ENCODE results near the gene KCNH4. TPM values are rescaled to one million over a fixed set of nuclear protein-coding genes. Genes with fewer than 3 reads are reported as not detected.
A peak's percentile ranks its signal among the peaks of the same experiment; 100 is the strongest.

KCNH4 gene
- total and polyA plus RNA-seq, 4 donors: 0.01 TPM; not detected in 3

- H3K36me3 ChIP-seq (ENCODE audit: control insufficient read depth in 4 of 4, insufficient read depth in 3 of 4, low read depth in 1 of 4, low read length in 3 of 4): peaks cover under 1 to 4% (median 1%) of the 10 kb centered on the region in 4 donors
- no peak overlapping the region for H3K9ac ChIP-seq (ENCODE audit: low read depth in 1 of 2, low read length in 2 of 2)
- 76% methylated on average over 6 of the region's 6 CpGs for WGBS
- no peaks in the 10 kb centered on the region for H3K27me3 ChIP-seq (ENCODE audit: control insufficient read depth in 4 of 4, insufficient read depth in 4 of 4, low read length in 3 of 4)
- no peaks in the 10 kb centered on the region for H3K9me3 ChIP-seq (ENCODE audit: control insufficient read depth in 4 of 4, low read length in 3 of 4)
- H3K4me3 ChIP-seq (ENCODE audit: low read depth in 1 of 3, low read length in 3 of 3): peak overlapping the region in 2 of 3 donors; percentile 7 to 18
- TF ChIP-seq RAD21 (IDR thresholded peaks at IDR 0.05) (no peak), MAX (IDR thresholded peaks at IDR 0.05) (no peak), NR2F2 (IDR thresholded peaks at IDR 0.05) (no peak), GABPA (IDR thresholded peaks at IDR 0.05 in 1 of 2, conservative IDR thresholded peaks at IDR 0.05 in 1 of 2) (no peak), REST (IDR thresholded peaks at IDR 0.05) (no peak)
- DNase-seq (ENCODE audit: low spot score): no peak
- H3K27ac ChIP-seq (ENCODE audit: low read depth in 1 of 2, low read length in 2 of 2): peak overlapping the region; percentile 88 to 95
- H3K4me1 ChIP-seq (ENCODE audit: control insufficient read depth in 4 of 4, insufficient read depth in 4 of 4, low read length in 3 of 4): peaks cover 16 to 42% (median 22%) of the 10 kb centered on the region in 4 donors
These were observed 45.8 kb downstream of the KCNH4 start for GRCh38 chr17:42135151-42135550.

- Histone ChIP-seq H3K36me3 (ENCODE audit: control insufficient read depth in 4 of 4, insufficient read depth in 3 of 4, low read depth in 1 of 4, low read length in 3 of 4) (peaks cover 5 to 17% (median 14%) of the 10 kb centered on the region in 4 donors), H3K4me3 (ENCODE audit: low read depth in 1 of 3, low read length in 3 of 3) (no peak overlapping the region), H3K27ac (ENCODE audit: low read depth in 1 of 2, low read length in 2 of 2) (peak overlapping the region; percentile 38 to 95), H3K9ac (ENCODE audit: low read depth in 1 of 2, low read length in 2 of 2) (no peak overlapping the region), H3K4me1 (ENCODE audit: control insufficient read depth in 4 of 4, insufficient read depth in 4 of 4, low read length in 3 of 4) (peaks cover 14 to 34% (median 22%) of the 10 kb centered on the region in 4 donors), H3K27me3 (ENCODE audit: control insufficient read depth in 4 of 4, insufficient read depth in 4 of 4, low read length in 3 of 4) (no peaks in the 10 kb centered on the region), H3K9me3 (ENCODE audit: control insufficient read depth in 4 of 4, low read length in 3 of 4) (no peaks in the 10 kb centered on the region)
- TF ChIP-seq CTCF (IDR thresholded peaks at IDR 0.05; ENCODE audit: low read depth, low read length, missing input control): no peak
- no peak for TF ChIP-seq HNF4G (IDR thresholded peaks at IDR 0.05)
- TF ChIP-seq FOXA1 (IDR thresholded peaks at IDR 0.05): no peak
- no peak for TF ChIP-seq ZBTB33 (IDR thresholded peaks at IDR 0.05)
- no peak for TF ChIP-seq JUND (IDR thresholded peaks at IDR 0.05)
- no peak for TF ChIP-seq RAD21 (IDR thresholded peaks at IDR 0.05)
- no peak for TF ChIP-seq ATF3 (IDR thresholded peaks at IDR 0.05)
- TF ChIP-seq MAX (IDR thresholded peaks at IDR 0.05): no peak
- TF ChIP-seq GABPA (IDR thresholded peaks at IDR 0.05 in 1 of 2, conservative IDR thresholded peaks at IDR 0.05 in 1 of 2): no peak
- TF ChIP-seq RXRA (IDR thresholded peaks at IDR 0.05): no peak
- no peak for TF ChIP-seq SP1 (IDR thresholded peaks at IDR 0.05)
- no peak for DNase-seq (ENCODE audit: low spot score)
- 61% methylated on average over 4 of the region's 4 CpGs for WGBS
These were observed 47.4 kb downstream of the KCNH4 start for GRCh38 chr17:42133461-42134041.
